HG03460 (cell line): ENCODE results near the gene LSS.
"Not testable (repeated sequence)": the region's sequence is repeated elsewhere in the genome, so short reads cannot be mapped to it uniquely, and the experiment has no call there.

Experiments
- ATAC-seq: cut with Tn5 transposase; IDR thresholded peaks from one replicate; pipeline ENCODE4 v1.9.1; 2021; ENCODE audit not compliant: unreplicated experiment

LSS gene

DNA sequence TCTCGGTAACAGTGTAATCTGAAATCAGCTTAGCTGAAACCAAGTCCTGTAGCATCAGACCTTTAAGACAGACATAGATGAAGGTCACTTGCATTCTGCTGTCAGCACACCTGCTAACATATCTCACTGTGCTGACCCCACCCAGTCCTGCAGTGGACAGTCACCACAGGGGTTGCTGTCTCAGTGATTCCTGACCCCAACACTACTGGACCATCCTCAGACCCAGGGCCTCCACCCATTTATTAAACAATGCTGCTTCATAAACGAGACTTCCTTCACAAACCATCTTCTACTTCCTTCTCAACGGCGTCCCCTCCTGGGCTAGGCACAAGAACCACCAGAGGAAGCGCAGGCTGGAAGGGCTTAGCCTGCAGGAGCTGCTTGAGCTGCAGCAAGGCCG, 17.8 kb upstream of the LSS start:
- ATAC-seq = no peak

DNA sequence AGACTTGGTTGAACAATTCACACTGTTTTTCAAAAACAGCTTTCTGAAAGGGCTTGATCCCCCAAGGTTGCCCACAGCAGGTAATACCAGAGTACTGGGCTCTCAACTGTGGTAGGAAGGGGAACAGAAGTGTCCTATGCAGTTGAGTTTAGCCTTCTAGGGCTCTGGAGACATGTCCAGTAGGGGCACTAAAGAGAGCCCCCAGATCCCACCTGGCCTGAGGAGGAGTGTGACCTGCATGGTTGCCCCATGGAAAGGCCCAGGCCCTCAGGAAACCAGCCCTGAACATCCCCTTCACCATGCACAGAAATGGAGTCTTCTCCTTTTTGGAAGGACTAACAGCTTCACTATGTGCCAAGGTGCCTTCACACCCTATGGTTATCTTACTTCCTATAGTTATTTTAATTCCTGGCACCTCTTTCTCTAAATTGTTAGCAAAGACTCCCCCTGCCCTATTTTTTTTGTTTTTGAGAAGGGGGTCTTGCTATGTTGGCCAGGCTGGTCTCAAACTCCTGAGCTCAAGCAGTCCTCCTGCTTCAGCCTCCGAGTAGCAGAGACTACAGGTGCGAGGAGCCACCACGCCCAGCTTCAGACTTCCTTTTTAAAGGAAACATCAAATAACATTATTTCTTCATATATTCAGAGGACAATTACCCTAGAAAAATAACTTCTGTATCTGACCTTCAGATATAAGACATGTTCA, 16.8 kb upstream of the LSS start:
- no peak for ATAC-seq

DNA sequence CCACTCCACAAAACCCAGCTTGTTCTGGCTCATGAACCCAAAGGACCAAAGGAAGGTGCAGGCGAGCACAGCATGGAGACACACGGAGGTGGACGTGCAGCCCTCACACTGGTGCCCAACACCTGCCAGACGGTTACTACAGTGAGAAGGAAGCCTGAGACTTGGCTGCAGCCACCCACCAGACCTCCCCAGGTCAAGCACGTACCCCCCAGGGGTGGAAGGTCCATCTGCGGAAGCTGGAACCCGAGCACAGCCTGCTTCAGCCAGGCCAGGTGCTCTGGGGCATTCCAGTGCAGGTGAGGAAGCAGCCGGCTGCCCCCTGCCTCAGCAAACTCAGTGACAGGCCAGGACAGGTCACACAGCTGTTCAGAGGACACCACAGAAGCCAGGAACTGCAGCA, 16.0 kb upstream of the LSS start:
- no peak for ATAC-seq

DNA sequence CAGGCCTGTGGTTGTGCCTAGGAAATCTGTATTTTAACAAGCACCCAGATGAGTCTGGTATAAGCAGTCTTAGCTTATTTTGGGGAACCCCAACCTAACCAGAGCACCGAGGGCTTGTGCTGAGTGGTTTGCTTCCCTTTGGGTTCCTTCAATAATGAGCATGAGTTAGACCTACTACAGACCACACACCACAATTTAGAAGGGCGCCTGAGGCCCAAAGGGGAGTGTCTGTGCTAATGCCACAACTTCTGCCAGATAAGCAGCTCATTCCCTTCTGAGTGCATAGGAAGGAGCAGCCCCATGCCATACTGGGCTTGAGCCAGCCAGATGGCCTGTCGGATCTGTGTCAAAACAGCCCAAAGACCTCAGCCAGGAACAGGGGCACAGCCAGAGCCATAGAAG, 15.4 kb upstream of the LSS start:
- no peak for ATAC-seq

DNA sequence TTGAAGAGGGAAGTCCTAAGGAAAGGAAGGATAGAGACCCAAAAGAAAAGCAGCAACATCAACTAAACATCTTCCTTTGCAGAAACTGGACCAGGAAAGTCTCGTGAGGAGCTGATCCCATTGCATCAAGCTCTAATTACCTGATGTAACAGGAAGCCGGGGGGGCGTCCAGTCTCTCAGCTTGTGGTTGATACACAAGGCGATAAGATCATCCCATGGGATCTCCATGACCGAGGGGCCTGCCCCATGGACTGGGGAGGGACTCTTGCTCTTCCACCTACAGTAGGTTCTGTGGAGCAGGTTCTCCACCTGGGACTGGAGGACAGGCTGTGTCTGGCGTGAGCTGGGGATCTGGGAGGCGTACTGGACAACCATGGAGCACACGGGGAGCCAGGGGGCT, 14.8 kb upstream of the LSS start:
- no peak for ATAC-seq

DNA sequence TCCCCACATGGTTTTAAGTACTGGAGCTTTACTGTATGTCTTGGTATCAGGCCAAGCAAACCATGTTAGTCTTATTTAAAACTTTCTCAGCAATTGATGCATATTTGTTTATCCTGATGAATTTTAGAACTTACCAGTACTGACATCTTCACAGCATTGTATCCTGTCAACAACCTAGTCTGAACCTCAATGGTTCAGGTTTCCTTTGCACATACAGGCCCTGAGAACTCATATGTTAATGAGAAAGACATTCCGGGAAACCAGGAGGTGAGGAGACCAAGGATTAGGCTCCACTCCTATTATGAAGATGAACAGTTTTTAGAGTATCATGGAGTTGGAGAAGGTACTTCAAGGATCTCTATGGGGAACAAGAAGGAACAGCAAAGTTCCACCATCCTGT, 13.0 kb upstream of the LSS start:
- not testable (repeated sequence) for ATAC-seq

DNA sequence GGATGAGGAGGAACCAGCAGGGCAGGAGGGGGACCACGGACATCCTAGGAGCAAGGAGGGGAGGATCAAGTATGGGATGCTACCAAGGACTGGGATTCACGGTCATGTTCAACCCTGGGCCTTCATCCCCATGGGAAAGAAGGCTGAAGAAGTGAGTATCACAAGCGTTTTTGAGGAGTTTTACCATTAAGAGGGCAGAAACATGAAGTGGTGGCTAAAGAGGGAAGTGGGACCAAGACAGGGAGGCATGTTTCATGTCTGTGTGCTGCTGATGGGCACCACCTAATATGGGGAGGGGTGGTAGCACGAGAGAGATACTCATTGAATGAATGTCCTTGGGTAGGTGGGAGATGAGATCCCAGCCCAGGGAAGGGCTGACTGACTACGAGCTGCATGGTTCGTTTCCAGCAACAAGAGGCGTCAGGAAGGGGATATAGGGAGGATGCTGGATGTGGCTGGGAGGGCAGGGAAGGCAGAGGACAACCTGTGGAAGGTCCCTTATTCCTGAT, 11.3 kb upstream of the LSS start:
- ATAC-seq = no peak

DNA sequence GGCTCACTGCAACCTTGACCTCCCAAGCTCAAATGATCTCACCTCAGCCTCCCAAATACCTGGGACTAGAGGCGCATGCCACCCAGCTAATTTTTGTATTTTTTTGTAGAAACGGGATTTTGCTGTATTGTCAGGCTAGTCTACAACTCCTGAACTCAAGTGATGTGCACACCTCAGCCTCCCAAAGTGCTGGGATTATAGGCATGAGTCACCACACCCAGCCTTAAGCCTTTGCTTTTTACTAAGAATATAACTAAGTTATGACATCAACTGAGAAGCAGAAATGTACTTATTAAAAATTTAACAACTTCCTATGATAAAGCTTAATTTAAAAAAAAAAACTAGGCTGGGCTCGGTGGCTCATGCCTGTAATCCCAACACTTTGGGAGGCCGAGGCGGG, 8.9 kb upstream of the LSS start:
- no peak for ATAC-seq

DNA sequence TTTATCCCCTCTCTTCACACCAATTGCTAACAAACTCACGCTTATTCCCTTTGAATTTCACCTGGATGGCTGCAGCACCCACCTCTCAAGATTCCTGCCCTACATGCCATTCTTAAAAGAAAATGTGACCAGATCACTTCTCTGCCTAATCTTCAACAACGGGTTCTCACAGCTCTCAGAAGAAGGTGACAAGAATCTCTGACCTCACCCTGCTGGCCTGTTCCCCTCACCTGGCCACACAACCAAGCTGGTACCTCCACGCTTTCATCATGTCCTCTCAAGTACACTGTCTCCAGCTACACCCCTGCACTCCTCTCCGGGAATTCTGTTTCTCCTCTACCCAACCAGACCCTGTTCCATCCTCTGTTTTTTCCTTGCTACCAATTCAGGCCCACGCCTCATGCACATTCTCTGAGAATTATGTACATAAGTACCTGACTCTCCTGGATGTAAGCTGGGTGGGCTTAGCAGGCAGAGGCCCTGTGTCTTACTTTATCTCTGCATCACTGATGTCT, 5.9 kb upstream of the LSS start:
- no peak for ATAC-seq

DNA sequence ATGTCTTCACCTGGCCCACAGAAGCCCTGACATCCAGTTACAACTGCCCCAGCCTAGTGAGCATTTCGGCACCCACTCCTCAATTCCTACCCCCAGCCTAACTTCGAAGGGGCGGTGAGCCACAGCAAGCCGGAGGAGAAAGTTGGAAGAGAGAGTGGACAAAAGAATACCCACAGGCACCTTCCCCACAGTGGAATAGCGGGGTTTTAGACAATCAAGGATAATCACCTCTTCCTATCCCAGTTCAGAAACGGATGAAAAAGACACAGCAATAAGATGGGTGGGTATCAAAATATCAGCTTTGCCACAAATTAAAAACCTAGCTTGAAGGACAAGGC, 1.3 kb upstream of the LSS start:
- no peak for ATAC-seq

DNA sequence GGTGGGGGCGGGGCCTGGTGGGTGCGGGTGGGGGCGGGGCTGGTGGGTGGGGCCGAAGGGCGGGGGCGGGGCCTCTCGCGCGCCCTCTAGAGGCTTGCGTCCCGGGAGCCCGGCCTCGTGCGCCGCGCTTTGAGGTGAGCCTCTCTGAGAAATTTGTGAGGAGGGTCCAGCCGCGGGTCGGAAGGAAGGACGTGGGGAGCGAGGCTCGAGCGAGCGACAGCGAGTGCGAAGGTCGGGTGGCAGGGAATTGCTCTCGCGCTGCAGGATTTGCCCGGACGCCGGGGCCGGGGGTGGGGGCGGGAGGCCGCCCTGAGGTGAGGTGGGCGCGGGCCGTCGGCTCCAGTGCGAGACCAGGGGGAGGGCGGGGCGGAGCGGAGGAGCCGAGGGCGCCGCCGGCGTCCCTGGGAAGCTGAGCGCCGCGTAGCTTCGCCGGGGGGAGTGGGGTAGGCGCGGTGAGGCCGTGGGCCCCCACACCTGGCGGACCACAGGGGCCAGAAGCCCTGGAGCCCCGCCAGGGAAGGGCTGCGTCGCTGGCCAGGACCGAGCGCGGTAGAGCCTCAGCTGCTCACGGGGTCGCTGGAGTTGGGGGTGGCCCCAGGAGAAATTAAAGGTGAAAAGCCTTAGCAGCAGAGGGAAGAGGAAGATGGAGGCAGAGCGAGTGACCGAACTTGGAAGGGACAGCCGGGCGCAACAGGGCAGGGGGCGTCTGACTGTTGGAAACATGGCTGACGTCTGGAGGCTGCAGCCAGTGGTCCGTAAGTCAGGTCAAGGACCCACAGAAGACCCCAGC, 754 bp upstream of the LSS start:
- peak; percentile 23 for ATAC-seq

DNA sequence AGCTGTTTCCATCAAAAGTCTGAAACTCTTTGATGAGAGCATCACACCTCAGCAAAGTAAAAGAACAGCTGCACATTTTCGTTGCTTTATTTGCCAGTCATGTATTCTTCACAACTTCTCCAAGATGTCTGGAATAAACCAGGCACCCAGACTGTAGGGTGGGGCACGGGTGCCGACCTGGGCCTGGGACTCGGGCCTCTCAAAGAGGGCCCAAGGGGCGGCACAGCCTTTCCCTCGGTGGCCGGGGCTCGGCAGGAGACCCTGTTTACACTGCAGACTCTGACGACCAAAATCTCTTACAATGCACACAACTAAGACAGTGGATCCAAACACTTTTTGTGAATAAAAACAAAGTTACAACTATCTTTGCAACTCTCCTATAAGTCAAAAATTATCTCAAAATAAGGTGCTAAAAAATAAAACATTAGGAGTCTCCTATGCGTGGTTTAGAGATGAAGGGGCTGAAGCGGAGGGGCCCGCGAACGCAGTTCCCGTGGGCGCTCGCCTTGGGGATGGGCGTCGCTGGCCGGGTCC, 696 bp downstream of the LSS start:
- ATAC-seq = no peak

DNA sequence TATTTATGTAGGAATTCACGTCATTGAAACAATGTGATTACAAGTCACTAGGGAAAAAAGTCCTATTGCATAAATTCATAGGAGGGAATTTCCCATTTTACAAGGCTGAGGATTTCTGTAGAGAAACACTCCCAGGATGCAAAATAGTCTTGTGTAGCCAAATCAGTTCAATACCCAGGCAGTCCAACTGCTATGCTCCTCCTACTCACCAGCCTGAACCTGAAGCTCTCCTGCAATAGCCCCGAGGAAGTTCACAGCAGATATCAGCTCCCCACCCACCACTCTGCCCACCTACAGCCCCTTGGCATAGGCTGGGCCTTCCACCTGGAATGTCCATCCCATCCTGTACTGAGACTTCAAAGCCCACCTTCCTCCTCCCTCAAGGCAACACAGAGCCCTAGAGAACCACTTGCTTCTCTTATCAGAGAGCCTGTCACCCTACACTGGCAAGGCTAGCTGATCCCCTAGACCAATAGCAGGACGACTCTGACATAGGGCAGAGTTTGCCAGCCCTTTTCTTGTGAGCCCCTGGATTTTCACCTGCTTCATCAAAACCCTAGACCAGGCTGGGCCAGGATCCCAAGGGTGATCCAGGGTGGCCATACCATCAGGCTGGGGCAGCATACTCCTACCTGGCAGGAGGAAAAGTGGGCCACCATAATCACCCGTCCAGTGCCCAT, 1.5 kb downstream of the LSS start:
- no peak for ATAC-seq

DNA sequence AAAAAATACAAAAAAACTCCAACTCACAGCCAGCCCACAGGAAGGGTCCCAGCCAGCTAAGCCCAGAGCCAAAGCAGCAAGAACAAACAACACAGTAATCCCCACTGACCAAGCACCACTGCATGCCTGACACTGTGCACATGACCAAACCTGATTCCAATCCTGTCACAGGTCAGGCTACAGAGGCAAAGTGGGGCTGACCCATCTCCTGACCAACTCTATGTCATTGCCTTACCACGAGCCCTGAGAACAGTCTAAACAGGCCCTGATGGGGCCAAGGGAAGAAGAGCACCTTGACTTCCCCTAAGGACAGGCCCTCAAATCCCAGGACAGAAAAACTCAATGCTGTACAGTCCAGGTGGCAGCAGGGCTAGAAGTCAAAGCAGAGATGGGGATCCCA, 2.4 kb downstream of the LSS start:
- no peak for ATAC-seq

DNA sequence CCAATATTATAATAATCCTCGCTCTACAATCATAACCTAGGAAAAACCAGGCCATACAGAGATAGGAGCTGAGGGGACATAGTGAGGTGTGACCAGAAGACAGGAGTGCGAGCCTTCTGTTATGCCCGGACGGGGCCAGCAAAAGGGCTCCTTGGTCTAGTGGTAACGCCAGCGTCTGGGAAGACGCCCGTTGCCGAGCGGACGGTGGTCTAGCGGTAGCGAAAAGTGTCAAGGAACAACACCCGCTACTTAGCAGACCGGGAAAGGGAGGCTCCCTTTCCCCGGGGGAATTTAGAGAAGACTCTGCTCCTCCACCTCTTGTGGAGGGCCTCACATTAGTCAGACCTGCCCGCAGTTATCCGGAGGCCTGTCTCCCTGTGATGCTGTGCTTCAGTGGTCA, 4.9 kb downstream of the LSS start:
- ATAC-seq = not testable (repeated sequence)

DNA sequence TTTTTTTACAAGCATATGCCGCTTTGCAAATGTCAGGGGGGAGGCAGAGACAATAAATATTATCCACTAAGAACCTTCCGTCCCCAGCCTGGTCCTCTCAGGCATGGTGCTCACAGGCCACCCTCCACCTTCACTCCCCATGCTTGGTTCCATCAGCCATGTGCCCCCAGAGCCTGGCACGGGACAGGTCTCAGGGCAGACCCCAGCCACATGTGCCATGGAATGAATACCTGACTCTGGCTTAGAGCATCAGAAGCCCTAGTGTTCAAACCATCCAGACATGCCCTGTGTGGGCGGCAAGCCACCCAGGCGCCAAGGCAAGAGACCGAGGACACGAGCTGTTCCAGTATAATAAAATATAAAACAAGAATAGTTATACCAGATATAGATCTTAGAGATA, 5.4 kb downstream of the LSS start:
- ATAC-seq = no peak

DNA sequence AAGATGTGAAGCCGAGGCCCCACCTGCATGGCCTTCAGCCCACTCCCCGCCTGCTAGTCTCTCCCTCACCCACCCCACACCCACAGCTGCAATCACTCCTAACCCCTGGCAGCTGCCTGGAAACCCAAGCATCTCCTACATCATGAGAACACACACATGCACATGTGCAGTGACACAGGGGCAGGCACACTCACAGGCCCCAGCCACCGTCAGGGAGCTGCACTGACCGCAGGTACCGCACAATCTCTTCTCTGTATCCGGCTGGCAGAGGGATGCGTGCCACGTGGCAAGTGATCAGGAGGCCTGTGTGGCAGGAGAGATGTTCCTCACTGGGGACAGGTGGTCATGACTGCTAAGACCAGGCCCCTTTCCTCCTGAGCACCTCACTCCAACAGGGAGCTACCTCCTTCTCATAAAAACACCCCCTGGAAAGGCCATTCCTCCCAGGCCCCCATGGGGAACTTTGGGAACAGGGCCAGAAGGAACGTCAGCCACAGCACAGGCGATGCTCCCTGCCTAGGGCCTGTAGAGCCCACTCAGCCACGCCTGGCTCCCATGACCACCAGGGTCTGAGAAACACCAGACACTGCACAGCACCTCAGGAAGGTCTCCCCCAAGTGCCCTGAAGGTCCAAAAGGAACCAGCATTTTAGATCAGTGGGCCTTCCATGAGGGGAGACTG, 6.0 kb downstream of the LSS start:
- ATAC-seq = no peak

DNA sequence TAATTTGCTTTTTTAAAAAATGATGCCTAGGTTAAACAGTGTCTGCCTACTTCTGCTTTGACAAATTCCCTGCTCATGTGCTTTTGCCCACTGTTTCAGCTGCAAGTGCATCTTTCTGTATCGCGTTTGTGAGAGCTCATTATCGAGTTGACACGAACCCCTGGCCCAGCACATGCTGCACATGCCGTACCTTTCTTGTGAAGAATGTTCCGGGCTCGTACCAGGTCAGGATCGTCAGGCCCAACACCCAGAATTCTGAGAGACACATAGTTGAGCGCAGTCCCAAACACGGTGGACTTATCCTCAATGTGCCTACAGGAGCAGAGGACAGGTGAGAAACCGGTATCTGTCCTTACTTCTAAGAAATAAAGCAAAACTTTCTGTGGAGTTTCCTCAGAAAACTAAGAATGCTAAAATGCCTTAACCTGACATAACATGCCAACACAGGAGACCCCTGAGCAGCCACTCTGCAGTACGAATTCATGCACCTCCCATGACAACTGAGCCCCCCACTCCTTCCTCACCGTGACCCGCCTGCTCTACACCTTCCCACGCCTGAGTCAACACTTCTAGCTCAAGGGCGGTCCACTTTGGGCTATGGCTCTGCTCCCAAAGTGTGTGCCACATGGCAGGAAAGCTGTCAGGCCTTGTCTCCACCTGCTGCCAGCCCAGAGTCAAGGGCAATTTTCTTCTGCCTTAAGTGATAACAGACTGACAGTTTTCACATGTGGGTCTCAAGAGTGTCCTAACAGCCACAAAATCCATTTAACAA, 6.7 kb downstream of the LSS start:
- ATAC-seq = no peak

DNA sequence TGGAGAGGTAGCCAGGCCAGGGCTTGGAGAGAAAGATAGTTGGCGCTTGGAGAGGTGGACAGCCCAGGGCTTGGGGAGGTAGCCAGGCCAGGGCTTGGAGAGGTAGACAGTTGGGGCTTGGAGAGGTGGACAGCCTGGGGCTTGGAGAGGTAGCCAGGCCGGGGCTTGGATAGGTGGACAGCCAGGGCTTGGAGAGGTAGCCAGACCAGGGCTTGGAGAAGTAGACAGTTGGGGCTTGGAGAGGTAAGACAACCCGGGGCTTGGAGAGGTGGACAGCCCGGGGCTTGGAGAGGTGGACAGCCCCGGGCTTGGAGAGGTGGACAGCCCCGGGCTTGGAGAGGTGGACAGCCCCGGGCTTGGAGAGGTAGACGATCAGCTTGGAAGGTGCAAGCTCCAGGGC, 7.7 kb downstream of the LSS start:
- ATAC-seq = no peak

DNA sequence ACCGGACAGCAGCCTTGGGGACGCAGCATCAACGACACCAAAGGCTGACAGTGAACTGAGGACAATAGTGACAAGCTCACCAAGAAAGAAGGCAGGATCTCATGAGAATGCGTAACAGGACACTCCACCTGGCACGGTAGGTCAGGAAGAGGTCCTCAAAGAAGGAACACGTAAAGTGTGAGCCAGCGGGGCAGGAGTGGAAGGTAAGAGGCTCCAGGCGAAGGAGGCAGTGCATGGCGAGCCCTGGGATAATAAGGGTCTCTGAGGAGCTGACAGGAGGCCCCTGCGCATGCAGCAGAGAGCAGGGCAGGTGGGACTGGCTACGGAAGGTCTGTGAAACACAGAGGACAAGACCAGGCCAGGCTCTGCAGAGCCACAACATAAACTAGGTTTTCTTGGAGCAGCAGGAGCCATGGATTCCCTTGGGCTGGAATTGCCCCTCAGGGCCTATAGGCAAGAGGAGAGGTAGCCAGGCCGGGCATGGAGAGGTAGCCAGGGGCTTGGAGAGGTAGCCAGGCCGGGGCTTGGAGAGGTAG, 8.2 kb downstream of the LSS start:
- no peak for ATAC-seq
